Natural killer cell (primary cell): ENCODE measurements around the gene FBXL15. TPM values are rescaled to one million over a fixed set of nuclear protein-coding genes. Genes with fewer than 3 reads are reported as not detected.
A peak's percentile ranks its signal among the peaks of the same experiment; 100 is the strongest.
"Not testable (repeated sequence)": the region's sequence is repeated elsewhere in the genome, so short reads cannot be mapped to it uniquely, and the experiment has no call there.

Source experiments
- ATAC-seq, 3 donors: fragments of 150-1000 bp in 2 of 3; fragments of 200-7000 bp in 1 of 3; cut with Tn5 transposase; 1 replicate in 1 of 3; 2 replicates in 2 of 3; pipeline ENCODE4 v1.10.0; 2021; ENCODE audit warnings: mild to moderate bottlenecking in 2 of 3, moderate library complexity in 2 of 3
- DNase-seq, 2 donors: peaks; one replicate each; pipeline versions ENCODE4 v3.0.0 to v3.0.0-alpha.2; 2013 to 2021; ENCODE audit warnings: mixed read lengths in 1 of 2
- H3K27ac ChIP-seq: one replicate; pipeline ENCODE4 v1.5.1; 2013; ENCODE audit warnings: mild to moderate bottlenecking, low read length
- H3K27me3 ChIP-seq: one replicate; pipeline ENCODE4 v1.6.1; 2013; ENCODE audit warnings: low read length; ENCODE audit not compliant: control insufficient read depth, insufficient read depth
- H3K36me3 ChIP-seq: one replicate; pipeline ENCODE4 v1.6.1; 2013; ENCODE audit warnings: low read length; ENCODE audit not compliant: control insufficient read depth, insufficient read depth
- H3K4me1 ChIP-seq: one replicate; pipeline ENCODE4 v1.6.1; 2013; ENCODE audit warnings: low read length; ENCODE audit not compliant: control insufficient read depth, insufficient read depth
- H3K4me3 ChIP-seq: one replicate; pipeline ENCODE4 v1.5.1; 2013; ENCODE audit warnings: low read length
- H3K9me3 ChIP-seq: one replicate; pipeline ENCODE4 v1.6.1; 2013; ENCODE audit warnings: low read length; ENCODE audit not compliant: control insufficient read depth, insufficient read depth
- H3K27ac Mint-ChIP-seq, 2 donors: one replicate each; pipeline ENCODE4 v1.8.0; 2022; ENCODE audit warnings: mild to moderate bottlenecking in 2 of 2, mixed read lengths in 2 of 2, moderate library complexity in 1 of 2
- H3K27me3 Mint-ChIP-seq, 2 donors: one replicate each; pipeline ENCODE4 v1.8.0; 2022; ENCODE audit warnings: low read depth in 2 of 2, mixed read lengths in 2 of 2
- H3K36me3 Mint-ChIP-seq: one replicate; pipeline ENCODE4 v1.8.0; 2022; ENCODE audit warnings: mixed read lengths
- H3K4me1 Mint-ChIP-seq, 2 donors: one replicate each; pipeline ENCODE4 v1.8.0; 2022; ENCODE audit warnings: mixed read lengths in 2 of 2
- H3K4me3 Mint-ChIP-seq: one replicate; pipeline ENCODE4 v1.8.0; 2022; ENCODE audit warnings: mild to moderate bottlenecking, moderate library complexity, mixed read lengths
- H3K9me3 Mint-ChIP-seq, 2 donors: one replicate each; pipeline ENCODE4 v1.8.0; 2022; ENCODE audit warnings: mixed read lengths in 2 of 2
- WGBS: methylation state at CpG from one replicate; pipeline ENCODE4 v1.1.7; 2013; ENCODE audit warnings: missing lambda C conversion rate; ENCODE audit not compliant: insufficient coverage; 5-methylcytosine and 5-hydroxymethylcytosine counted together
- intact Hi-C: fragments of 100-400 bp; cut with micrococcal nuclease; formaldehyde crosslinking; loops from one replicate; pipeline ENCODE4 v1.14.2; 2022
- total RNA-seq, 4 donors: library from RNA; stranded (reverse); fragments of 120-200 nt in 1 of 4; gene quantifications; one replicate each; pipeline versions ENCODE4 v1.2.3 to v1.2.4, GENCODE V29; 2013 to 2022
- TF ChIP-seq, protein P1 (sequence below): fragments of 200-600 bp; IDR thresholded peaks from one replicate; pipeline ENCODE4 v1.8.0; 2022; ENCODE audit warnings: antibody characterized with exemption

FBXL15 gene
- total RNA-seq, 3 donors from 2014 or later (not counting 1 experiment from before 2014, with no cell fraction given), result 15.2 to 17.4 (median 15.5) TPM

DNA sequence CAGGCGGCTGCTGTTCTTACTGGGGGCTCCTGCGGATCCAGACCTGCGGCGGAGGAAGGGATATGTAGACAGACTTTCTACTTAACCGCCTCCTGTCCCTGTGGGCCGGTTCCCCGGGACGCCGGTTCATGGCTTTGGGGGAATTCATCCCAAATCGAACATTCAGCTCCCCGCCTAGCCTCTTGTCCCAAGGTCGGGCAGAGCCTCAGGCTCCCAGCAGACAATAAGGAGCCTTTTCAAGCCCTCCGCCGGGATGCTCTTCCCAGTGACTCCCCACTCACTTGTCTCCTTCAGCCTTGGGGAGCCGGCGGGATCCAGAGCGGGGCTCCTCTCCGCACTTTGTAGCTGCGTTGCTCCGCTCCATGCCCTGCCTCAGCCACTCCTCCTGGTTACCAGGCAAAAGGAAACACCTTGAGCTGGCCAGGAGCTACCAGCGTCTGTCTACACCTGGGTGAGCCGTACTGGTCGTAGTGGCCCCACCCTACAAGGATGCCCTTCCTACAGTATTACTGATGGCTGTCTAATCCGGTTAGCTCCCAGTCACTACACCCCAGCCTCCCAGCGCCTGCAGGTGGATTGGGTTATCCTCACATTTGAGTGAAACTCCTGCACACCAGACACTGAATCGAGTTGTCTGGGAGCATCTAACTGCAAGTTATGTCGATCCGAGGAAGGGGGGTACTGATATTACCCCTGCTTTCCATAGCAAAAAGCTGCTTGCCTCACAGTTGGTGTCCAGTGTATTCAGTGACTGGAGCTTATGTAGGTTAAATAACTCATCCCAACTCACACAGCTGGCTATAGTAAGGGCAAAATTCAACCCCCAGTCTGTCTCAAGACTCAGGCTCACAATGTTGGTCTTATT is 30.7 kb downstream of the FBXL15 start, which contains the start of gene C10orf95:
C10orf95 (minus strand) TSS at position 439 of the 865 bp plus-strand sequence. CDS start 450 bp downstream, outside the sequence.
- Mint-ChIP-seq H3K27me3 (no peaks in the 10 kb centered on the region), H3K27ac (peak within 1 kb of the TSS; percentile 88 to 90), H3K36me3 (no peaks in the 10 kb centered on the region), H3K9me3 (no peaks in the 10 kb centered on the region), H3K4me3 (peak within 1 kb of the TSS; percentile 95), H3K4me1 (peaks cover 20 to 23% of the 10 kb centered on the region in 2 donors)
- TF ChIP-seq, protein P1, sequence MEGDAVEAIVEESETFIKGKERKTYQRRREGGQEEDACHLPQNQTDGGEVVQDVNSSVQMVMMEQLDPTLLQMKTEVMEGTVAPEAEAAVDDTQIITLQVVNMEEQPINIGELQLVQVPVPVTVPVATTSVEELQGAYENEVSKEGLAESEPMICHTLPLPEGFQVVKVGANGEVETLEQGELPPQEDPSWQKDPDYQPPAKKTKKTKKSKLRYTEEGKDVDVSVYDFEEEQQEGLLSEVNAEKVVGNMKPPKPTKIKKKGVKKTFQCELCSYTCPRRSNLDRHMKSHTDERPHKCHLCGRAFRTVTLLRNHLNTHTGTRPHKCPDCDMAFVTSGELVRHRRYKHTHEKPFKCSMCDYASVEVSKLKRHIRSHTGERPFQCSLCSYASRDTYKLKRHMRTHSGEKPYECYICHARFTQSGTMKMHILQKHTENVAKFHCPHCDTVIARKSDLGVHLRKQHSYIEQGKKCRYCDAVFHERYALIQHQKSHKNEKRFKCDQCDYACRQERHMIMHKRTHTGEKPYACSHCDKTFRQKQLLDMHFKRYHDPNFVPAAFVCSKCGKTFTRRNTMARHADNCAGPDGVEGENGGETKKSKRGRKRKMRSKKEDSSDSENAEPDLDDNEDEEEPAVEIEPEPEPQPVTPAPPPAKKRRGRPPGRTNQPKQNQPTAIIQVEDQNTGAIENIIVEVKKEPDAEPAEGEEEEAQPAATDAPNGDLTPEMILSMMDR, result no peak
- Histone ChIP-seq H3K9me3 (no peaks in the 10 kb centered on the region), H3K4me3 (peak within 1 kb of the TSS; percentile 51), H3K27ac (peak within 1 kb of the TSS; percentile 60), H3K36me3 (peaks cover 14% of the 10 kb centered on the region), H3K27me3 (no peaks in the 10 kb centered on the region), H3K4me1 (peaks cover 29% of the 10 kb centered on the region)
- 36% methylated on average over 27 of the region's 28 CpGs for WGBS
- intact Hi-C loops, result no loop called here
- ATAC-seq (no peak), DNase-seq (no peak)

DNA sequence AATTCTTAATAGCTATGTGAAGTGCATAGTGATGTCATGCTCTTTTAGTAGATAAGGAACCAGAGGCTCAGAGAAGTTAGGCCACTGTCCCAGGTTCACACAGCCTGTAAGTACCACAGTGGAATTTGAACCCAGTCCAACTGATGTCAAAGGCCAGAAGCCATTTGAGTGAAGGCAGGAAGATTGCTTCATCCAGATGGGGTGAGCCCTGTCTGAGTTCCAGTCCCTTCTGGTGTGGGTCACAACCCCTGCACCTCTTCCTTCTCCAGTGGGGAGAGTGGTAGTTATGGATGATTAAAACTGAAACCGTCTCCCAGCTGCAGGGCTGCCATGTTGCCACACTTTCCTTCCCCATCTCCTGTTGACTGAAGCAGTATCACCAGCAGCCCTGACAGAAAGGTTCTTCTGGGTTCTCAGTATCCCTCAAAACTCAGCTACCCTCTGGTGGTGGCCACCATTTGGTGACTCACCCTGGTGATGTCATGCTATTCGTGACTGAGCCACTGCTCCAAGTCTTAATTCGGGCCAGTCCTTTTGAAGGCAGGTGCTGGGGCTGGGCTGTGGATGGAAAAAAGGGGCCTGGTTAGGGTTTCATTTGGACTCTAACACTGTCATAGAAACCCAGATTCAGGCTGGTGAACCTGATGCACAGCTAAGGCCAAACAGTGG is 32.2 kb downstream of the FBXL15 start:
- Histone ChIP-seq H3K27ac (peak overlapping the region; percentile 19), H3K9me3 (no peaks in the 10 kb centered on the region), H3K4me1 (peaks cover 29% of the 10 kb centered on the region), H3K27me3 (no peaks in the 10 kb centered on the region), H3K36me3 (peaks cover 14% of the 10 kb centered on the region), H3K4me3 (no peak overlapping the region)
- Mint-ChIP-seq H3K27me3 (no peaks in the 10 kb centered on the region), H3K36me3 (no peaks in the 10 kb centered on the region), H3K4me3 (peak overlapping the region; percentile 45), H3K4me1 (peaks cover 20 to 23% of the 10 kb centered on the region in 2 donors), H3K27ac (peak overlapping the region; percentile 75 to 88), H3K9me3 (no peaks in the 10 kb centered on the region)
- no peak for ATAC-seq
- intact Hi-C loops, result no loop called here
- 73% methylated on average over 3 of the region's 3 CpGs for WGBS
- TF ChIP-seq, protein P1, result no peak
- DNase-seq, result peak in 1 of 2 donors; percentile 51

DNA sequence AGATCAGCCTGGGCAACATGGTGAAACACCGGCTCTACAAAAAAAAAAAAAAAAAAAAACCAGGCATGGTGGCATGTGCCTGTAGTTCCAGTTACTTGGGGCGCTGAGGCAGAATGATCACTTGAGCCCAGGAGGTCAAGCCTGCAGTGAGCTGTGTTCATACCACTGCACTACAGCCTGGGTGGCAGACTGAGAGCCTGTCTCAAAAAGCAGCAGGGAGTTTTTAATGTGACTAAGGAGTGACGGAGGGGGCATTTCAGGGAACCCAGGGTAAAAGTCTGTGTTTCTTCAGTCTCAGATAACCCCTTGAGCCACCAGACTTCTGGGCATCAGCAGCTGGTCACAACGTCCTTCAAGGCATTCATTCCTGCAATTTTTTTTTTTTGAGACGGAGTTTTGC is 32.9 kb downstream of the FBXL15 start:
- Histone ChIP-seq H3K4me1 (peaks cover 29% of the 10 kb centered on the region), H3K9me3 (no peaks in the 10 kb centered on the region), H3K27ac (no peak overlapping the region), H3K36me3 (peaks cover 14% of the 10 kb centered on the region), H3K27me3 (no peaks in the 10 kb centered on the region), H3K4me3 (no peak overlapping the region)
- no peak for DNase-seq
- Mint-ChIP-seq H3K27me3 (no peaks in the 10 kb centered on the region), H3K4me1 (peaks cover 20 to 23% of the 10 kb centered on the region in 2 donors), H3K27ac (peak overlapping the region; percentile 75 to 88), H3K36me3 (no peaks in the 10 kb centered on the region), H3K9me3 (no peaks in the 10 kb centered on the region), H3K4me3 (no peak overlapping the region)
- ATAC-seq, result no peak
- TF ChIP-seq, protein P1, result no peak
- WGBS, result 94% methylated on average over 5 of the region's 5 CpGs
- intact Hi-C loops, result no loop called here

DNA sequence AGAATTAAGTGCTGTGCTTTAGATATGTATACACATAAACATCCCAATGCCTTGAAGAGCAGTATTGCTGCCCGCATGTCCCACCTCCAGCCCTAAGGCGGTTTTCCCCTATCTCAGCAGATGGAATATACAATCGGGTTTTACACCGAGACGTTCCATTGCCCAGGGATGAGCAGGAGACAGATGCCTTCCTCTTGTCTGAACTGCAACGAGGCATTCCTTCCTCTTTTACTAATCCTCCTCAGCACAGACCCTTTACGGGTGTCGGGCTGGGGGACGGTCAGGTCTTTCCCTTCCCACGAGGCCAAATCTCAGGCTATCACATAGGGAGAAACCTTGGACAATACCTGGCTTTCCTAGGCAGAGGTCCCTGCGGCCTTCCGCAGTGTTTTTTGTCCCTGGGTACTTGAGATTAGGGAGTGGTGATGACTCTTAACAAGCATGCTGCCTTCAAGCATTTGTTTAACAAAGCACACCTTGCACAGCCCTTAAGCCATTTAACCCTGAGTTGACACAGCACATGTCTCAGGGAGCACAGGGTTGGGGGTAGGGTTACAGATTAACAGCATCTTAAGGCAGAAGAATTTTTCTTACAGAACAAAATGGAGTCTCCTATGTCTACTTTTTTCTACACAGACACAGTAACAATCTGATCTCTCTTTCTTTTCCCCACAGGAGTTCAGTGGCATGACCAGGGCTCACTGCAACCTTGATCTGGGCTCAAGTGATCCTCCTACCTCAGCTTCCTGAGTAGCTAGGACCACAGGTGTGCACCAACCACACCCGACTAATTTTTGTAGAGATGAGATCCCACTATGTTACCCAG is 34.2 kb downstream of the FBXL15 start:
- not testable (repeated sequence) for H3K27ac Mint-ChIP-seq

More for the DNA sequence above, 34.2 kb downstream of the FBXL15 start:
- H3K27me3 Mint-ChIP-seq, H3K36me3 Mint-ChIP-seq, intact Hi-C loops, DNase-seq, H3K4me3 Mint-ChIP-seq, H3K27me3 ChIP-seq, H3K9me3 Mint-ChIP-seq, ATAC-seq, H3K27ac ChIP-seq, H3K4me3 ChIP-seq, H3K9me3 ChIP-seq: not testable (repeated sequence)
- Histone ChIP-seq H3K4me1 (peaks cover 22% of the 10 kb centered on the region), H3K36me3 (peaks cover 14% of the 10 kb centered on the region)
- H3K4me1 Mint-ChIP-seq, result peaks cover 12 to 14% of the 10 kb centered on the region in 2 donors
- 88% methylated on average over 13 of the region's 13 CpGs for WGBS
